AG10803 (cell line): ENCODE results near the gene SH3PXD2B.
A peak's percentile ranks its signal among the peaks of the same experiment; 100 is the strongest.

Source experiments
- DNase-seq: peaks from one replicate; pipeline ENCODE4 v3.0.0; 2010; ENCODE audit warnings: low read depth
- H3K4me3 ChIP-seq: 2 replicates; pipeline ENCODE4 v1.5.1; 2011; ENCODE audit warnings: mild to moderate bottlenecking, low read length, control low read depth
- CTCF ChIP-seq: conservative IDR thresholded peaks from 2 replicates; pipeline ENCODE4 v1.5.1; 2011; ENCODE audit warnings: mild to moderate bottlenecking, low read length, control low read depth, inconsistent platforms

Gene SH3PXD2B

GRCh38 chr5:172430354-172430753 lies 24.0 kb downstream of the SH3PXD2B start:
- no peak overlapping the region for H3K4me3 ChIP-seq
- no peak for TF ChIP-seq CTCF
- no peak for DNase-seq

GRCh38 chr5:172429201-172429940 lies 25.0 kb downstream of the SH3PXD2B start:
- H3K4me3 ChIP-seq: 0 out of 2 replicates have a peak overlapping the region, but pooled peaks have one; percentile 5
- no peak for TF ChIP-seq CTCF
- DNase-seq: peak; percentile 96

GRCh38 chr5:172428224-172429166 lies 25.8 kb downstream of the SH3PXD2B start:
- H3K4me3 ChIP-seq: no peak overlapping the region
- peak; percentile 48 for DNase-seq
- no peak for TF ChIP-seq CTCF

- DNase-seq: no peak
- no peak overlapping the region for H3K4me3 ChIP-seq
- TF ChIP-seq CTCF: no peak
Measured at GRCh38 chr5:172427202-172427601, 27.1 kb downstream of the SH3PXD2B start.

- no peak for DNase-seq
- no peak for TF ChIP-seq CTCF
- H3K4me3 ChIP-seq: no peak overlapping the region
Measured at GRCh38 chr5:172426086-172426485, 28.2 kb downstream of the SH3PXD2B start.

GRCh38 chr5:172425402-172425801 lies 28.9 kb downstream of the SH3PXD2B start:
- no peak for TF ChIP-seq CTCF
- H3K4me3 ChIP-seq: no peak overlapping the region
- DNase-seq: no peak

GRCh38 chr5:172424808-172425207 lies 29.5 kb downstream of the SH3PXD2B start:
- no peak for DNase-seq
- H3K4me3 ChIP-seq: no peak overlapping the region
- TF ChIP-seq CTCF: no peak
